Suprapubic skin (tissue), 4 donors: ENCODE data around the gene FUT2. TPM values are rescaled to one million over a fixed set of nuclear protein-coding genes. Genes with fewer than 3 reads are reported as not detected.
A peak's percentile ranks its signal among the peaks of the same experiment; 100 is the strongest.

Experiments
- DNase-seq, 2 donors: peaks; one replicate each; pipeline ENCODE4 v3.0.0-alpha.2; 2019; ENCODE audit warnings: low spot score in 2 of 2
- H3K27ac ChIP-seq: fragments of 200-600 bp; sonication (generic); one replicate; pipeline ENCODE4 v1.5.1; 2019
- H3K27me3 ChIP-seq: fragments of 200-600 bp; sonication (generic); one replicate; pipeline ENCODE4 v1.5.1; 2019
- H3K36me3 ChIP-seq: fragments of 200-600 bp; sonication (generic); one replicate; pipeline ENCODE4 v1.5.1; 2019
- H3K4me1 ChIP-seq: fragments of 200-600 bp; sonication (generic); one replicate; pipeline ENCODE4 v1.5.1; 2019
- H3K4me3 ChIP-seq: fragments of 200-600 bp; sonication (generic); one replicate; pipeline ENCODE4 v1.5.1; 2019; ENCODE audit warnings: mild to moderate bottlenecking
- H3K9me3 ChIP-seq: fragments of 200-600 bp; sonication (generic); one replicate; pipeline ENCODE4 v1.5.1; 2019
- CTCF ChIP-seq, 2 donors: fragments of 200-600 bp in 1 of 2; fragments of 450-650 bp in 1 of 2; sonication (generic) in 1 of 2; IDR thresholded peaks; one replicate each; pipeline ENCODE4 v1.5.1; 2016 to 2019; ENCODE audit warnings: antibody characterized with exemption in 2 of 2, mild to moderate bottlenecking in 1 of 2, moderate library complexity in 1 of 2
- EP300 ChIP-seq: sonication (generic); formaldehyde crosslinking; IDR thresholded peaks from one replicate; pipeline ENCODE4 v1.6.1; 2017; ENCODE audit warnings: antibody characterized with exemption
- POLR2A ChIP-seq, 2 donors: fragments of 450-650 bp; IDR thresholded peaks; one replicate each; pipeline ENCODE4 v1.6.1; 2017; ENCODE audit warnings: antibody characterized with exemption in 2 of 2, mild to moderate bottlenecking in 2 of 2, moderate library complexity in 2 of 2
- POLR2AphosphoS5 ChIP-seq, 3 donors: sonication (generic); formaldehyde crosslinking; IDR thresholded peaks; one replicate each; pipeline ENCODE4 v1.6.1; 2017; ENCODE audit warnings: antibody characterized with exemption in 3 of 3
- WGBS: methylation state at CpG from one replicate; pipeline ENCODE4 v1.1.5; 2018; 5-methylcytosine and 5-hydroxymethylcytosine counted together
- total RNA-seq, 4 donors: library from RNA; depleted of rRNA; stranded (reverse); fragments of >200 nt; gene quantifications; one replicate each; pipeline ENCODE4 v1.1.0, GENCODE V29; 2016

Gene FUT2
- total RNA-seq, 4 donors from 2014 or later: 2.1 to 17.4 (median 4.9) TPM

- peaks cover 19% of the 10 kb centered on the region for H3K4me1 ChIP-seq
- no peaks in the 10 kb centered on the region for H3K9me3 ChIP-seq
- H3K27ac ChIP-seq: peak overlapping the region; percentile 22
- H3K27me3 ChIP-seq: no peaks in the 10 kb centered on the region
- peak overlapping the region; percentile 49 for H3K4me3 ChIP-seq
- no peak for DNase-seq
- WGBS: 14% methylated on average over 19 of the region's 20 CpGs
- no peak for TF ChIP-seq EP300
- no peak for TF ChIP-seq POLR2AphosphoS5 (IDR thresholded peaks at IDR 0.05)
- no peak for TF ChIP-seq CTCF (IDR thresholded peaks at IDR 0.05)
- no peak for TF ChIP-seq POLR2A (IDR thresholded peaks at IDR 0.05)
- H3K36me3 ChIP-seq: peaks cover 9% of the 10 kb centered on the region
Observed at GRCh38 chr19:48751845-48752495, 56.2 kb downstream of the FUT2 start.

DNA sequence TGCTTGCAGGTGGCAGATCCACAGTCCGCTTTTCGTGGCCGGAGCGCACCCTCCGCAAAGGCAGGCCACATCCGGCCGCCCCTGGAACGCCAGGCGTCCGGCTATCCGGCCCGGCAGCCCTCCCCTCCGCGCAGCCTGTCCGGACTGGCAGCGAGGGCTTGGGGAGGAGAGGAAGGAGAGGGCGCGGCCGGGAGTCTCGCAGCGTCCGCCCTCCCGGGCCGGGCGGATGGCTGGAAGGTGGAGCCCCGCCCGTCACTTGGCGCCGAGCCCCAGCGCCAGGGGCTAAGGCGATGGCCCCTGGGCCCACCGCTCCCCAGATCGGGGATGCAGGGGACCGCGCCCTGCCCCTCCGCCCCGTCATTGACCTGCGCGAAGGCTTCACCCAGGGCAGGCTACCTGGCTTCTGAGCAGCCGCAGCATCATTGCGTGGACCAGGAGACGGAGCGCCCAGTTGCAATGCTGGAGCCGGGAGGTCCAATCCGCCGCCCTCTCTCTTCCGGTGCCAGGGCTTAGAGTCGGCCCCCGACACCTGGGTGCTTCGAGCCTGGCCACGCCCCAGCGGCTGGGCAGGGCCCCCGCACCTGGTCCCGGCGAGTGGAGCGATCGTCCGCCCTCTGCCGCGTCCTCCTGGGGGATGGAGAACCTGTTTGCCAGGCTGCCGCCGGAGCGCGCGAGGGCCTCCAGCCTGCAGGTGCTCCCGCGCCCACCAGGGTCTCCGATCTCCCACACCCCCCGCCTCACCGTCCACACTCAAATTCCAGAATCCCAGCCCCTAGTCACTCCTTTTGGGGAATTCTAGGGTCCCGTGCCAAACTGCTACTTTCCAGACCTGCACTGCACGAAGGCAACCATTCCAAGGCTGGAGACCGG, 57.0 kb downstream of the FUT2 start, which contains the start of gene FUT1:
FUT1 (minus strand) TSS at position 146 of the 870 bp plus-strand sequence. CDS start 1,360 bp downstream, outside the sequence.
- no peaks in the 10 kb centered on the region for H3K9me3 ChIP-seq
- TF ChIP-seq POLR2AphosphoS5 (IDR thresholded peaks at IDR 0.05) (no peak), EP300 (no peak), POLR2A (IDR thresholded peaks at IDR 0.05) (no peak), CTCF (IDR thresholded peaks at IDR 0.05) (no peak)

GRCh38 chr19:48755084-48755641, 59.4 kb downstream of the FUT2 start, which contains the start of gene FGF21:
TSS of gene FGF21 (plus strand) at chr19:48755524. CDS start at chr19:48756237, 713 bp downstream.
- Histone ChIP-seq H3K36me3 (peaks cover 4% of the 10 kb centered on the region), H3K27me3 (no peaks in the 10 kb centered on the region), H3K4me1 (peaks cover 19% of the 10 kb centered on the region), H3K4me3 (no peak within 1 kb of the TSS), H3K27ac (no peak within 1 kb of the TSS), H3K9me3 (no peaks in the 10 kb centered on the region)
- TF ChIP-seq POLR2A (IDR thresholded peaks at IDR 0.05) (no peak), CTCF (IDR thresholded peaks at IDR 0.05) (no peak), EP300 (no peak), POLR2AphosphoS5 (IDR thresholded peaks at IDR 0.05) (no peak)
- 83% methylated on average over 1 of the region's 4 CpGs for WGBS
- no peak for DNase-seq

More for the DNA sequence above, 57.0 kb downstream of the FUT2 start, which contains the start of gene FUT1:
- H3K36me3 ChIP-seq: peaks cover 9% of the 10 kb centered on the region
- H3K4me3 ChIP-seq: peak within 1 kb of the TSS; percentile 49
- H3K27ac ChIP-seq: peak within 1 kb of the TSS; percentile 22
- peak in 1 of 2 donors; percentile 79 for DNase-seq
- 6% methylated on average over 20 of the region's 73 CpGs for WGBS
- no peaks in the 10 kb centered on the region for H3K27me3 ChIP-seq
- peaks cover 19% of the 10 kb centered on the region for H3K4me1 ChIP-seq

Other genes with a start within 250 kb of the FUT2 start
- 10 to 100 TPM; 24.5 to 53.4 (median 40.1) TPM for gene GRWD1, start 250.0 kb upstream of the FUT2 start, total RNA-seq
- 1 to 10 TPM; 4.2 to 4.7 (median 4.6) TPM for gene KCNJ14, start 240.4 kb upstream of the FUT2 start, total RNA-seq
- 10 to 100 TPM; 54.9 to 86.5 (median 63.2) TPM for gene CYTH2, start 226.6 kb upstream of the FUT2 start, total RNA-seq
- 1 to 10 TPM; 1.3 to 3.5 (median 1.6) TPM for gene LMTK3, start 184.1 kb upstream of the FUT2 start, total RNA-seq
- 100 to 1,000 TPM in 2 of 4 donors, 10 to 100 TPM in 2; 26.0 to 162 (median 122) TPM for gene SULT2B1, start 143.8 kb upstream of the FUT2 start, total RNA-seq
- 1 to 10 TPM; 2.1 to 3.6 (median 2.8) TPM for gene SPACA4, start 89.2 kb upstream of the FUT2 start, total RNA-seq
- 1 to 10 TPM in 2 of 4 donors, under 1 TPM in 2; 0.87 to 5.1 (median 1.1) TPM for gene FAM83E, start 80.9 kb upstream of the FUT2 start, total RNA-seq
- gene RPL18, start 76.8 kb upstream of the FUT2 start, total RNA-seq: 1,000 to 10,000 TPM; 2,067 to 3,423 (median 3,271) TPM
- 1 to 10 TPM; 3.9 to 9.9 (median 5.6) TPM for gene SPHK2, start 76.5 kb upstream of the FUT2 start, total RNA-seq
- 10 to 100 TPM; 11.2 to 22.3 (median 17.8) TPM for gene DBP, start 58.6 kb upstream of the FUT2 start, total RNA-seq
- gene CA11, start 49.8 kb upstream of the FUT2 start, total RNA-seq: 10 to 100 TPM in 2 of 4 donors, 1 to 10 TPM in 2; 8.8 to 11.0 (median 9.7) TPM
- 1 to 10 TPM in 2 of 4 donors, under 1 TPM in 2; 0.64 to 2.2 (median 1.3) TPM for gene NTN5, start 23.0 kb upstream of the FUT2 start, total RNA-seq
- 1 to 10 TPM in 3 of 4 donors, under 1 TPM in 1; 0.57 to 1.6 (median 1.5) TPM for gene MAMSTR, start 23.8 kb downstream of the FUT2 start, total RNA-seq
- gene RASIP1, start 44.6 kb downstream of the FUT2 start, total RNA-seq: 10 to 100 TPM in 1 of 4 donors, 1 to 10 TPM in 3; 5.1 to 16.1 (median 6.5) TPM
- gene IZUMO1, start 50.9 kb downstream of the FUT2 start, total RNA-seq: under 1 TPM in 2 of 4 donors, not detected in 2; 0.40 to 0.45 TPM
- 1 to 10 TPM; 1.2 to 3.9 (median 2.6) TPM for gene FUT1, start 56.7 kb downstream of the FUT2 start, total RNA-seq
- gene FGF21, start 59.6 kb downstream of the FUT2 start, total RNA-seq: not detected
- gene BCAT2, start 115.1 kb downstream of the FUT2 start, total RNA-seq: 10 to 100 TPM; 33.5 to 50.6 (median 38.1) TPM
- 1 to 10 TPM; 2.5 to 3.4 (median 3.1) TPM for gene HSD17B14, start 140.5 kb downstream of the FUT2 start, total RNA-seq
- gene PLEKHA4, start 172.6 kb downstream of the FUT2 start, total RNA-seq: 1 to 10 TPM; 2.8 to 5.1 (median 5.0) TPM
- 100 to 1,000 TPM; 135 to 191 (median 144) TPM for gene PPP1R15A, start 176.4 kb downstream of the FUT2 start, total RNA-seq
- gene TULP2, start 202.8 kb downstream of the FUT2 start, total RNA-seq: not detected
- gene NUCB1, start 204.3 kb downstream of the FUT2 start, total RNA-seq: 100 to 1,000 TPM; 132 to 220 (median 204) TPM
- under 1 TPM in 1 of 4 donors, not detected in 3; 0.59 TPM for gene DHDH, start 237.7 kb downstream of the FUT2 start, total RNA-seq